ENCODE results near the gene BAZ2B. TPM values are rescaled to one million over a fixed set of nuclear protein-coding genes. Genes with fewer than 3 reads are reported as not detected.

The BAZ2B gene
- total and polyA plus RNA-seq, 9 of the 15 experiments (the other 6 are each of a cell fraction or from before 2014, with no cell fraction given) = 7.5 to 38.6 (median 19.8) TPM

DNA sequence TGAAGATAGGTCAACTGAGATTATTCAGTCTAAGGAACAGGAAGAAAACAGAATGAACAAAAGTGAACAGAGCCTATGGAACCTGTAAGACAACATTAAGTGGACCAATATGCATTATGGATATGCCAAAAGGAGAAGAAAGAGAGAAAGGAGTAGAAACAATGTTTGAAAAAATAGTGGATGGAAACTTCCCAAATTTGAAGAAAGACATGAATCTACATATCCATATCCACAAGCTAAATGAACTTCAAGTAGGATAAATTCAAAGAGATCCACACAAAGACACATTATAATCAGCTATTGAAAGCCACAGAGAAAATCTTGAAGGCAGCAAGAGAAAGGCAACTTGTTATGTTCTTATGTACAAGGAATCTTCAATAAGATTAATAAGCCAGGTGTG lies 74.2 kb downstream of the BAZ2B start (continued):
- TF ChIP-seq, protein P1, sequence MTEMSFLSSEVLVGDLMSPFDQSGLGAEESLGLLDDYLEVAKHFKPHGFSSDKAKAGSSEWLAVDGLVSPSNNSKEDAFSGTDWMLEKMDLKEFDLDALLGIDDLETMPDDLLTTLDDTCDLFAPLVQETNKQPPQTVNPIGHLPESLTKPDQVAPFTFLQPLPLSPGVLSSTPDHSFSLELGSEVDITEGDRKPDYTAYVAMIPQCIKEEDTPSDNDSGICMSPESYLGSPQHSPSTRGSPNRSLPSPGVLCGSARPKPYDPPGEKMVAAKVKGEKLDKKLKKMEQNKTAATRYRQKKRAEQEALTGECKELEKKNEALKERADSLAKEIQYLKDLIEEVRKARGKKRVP (CRISPR knock-in tag; IDR thresholded peaks at IDR 0.05) = no peak
- TF ChIP-seq ELF2 (CRISPR knock-in tag; IDR thresholded peaks at IDR 0.05) (no peak), ATF1 (CRISPR knock-in tag; IDR thresholded peaks at IDR 0.05) (no peak), ATF1 (tag; IDR thresholded peaks at IDR 0.05) (no peak), PCBP2 (IDR thresholded peaks at IDR 0.05; ENCODE audit: low read depth, low read length, poor library complexity, severe bottlenecking) (no peak), SIN3B (IDR thresholded peaks at IDR 0.05; ENCODE audit: low read depth) (no peak), ZNF589 (CRISPR knock-in tag; IDR thresholded peaks at IDR 0.05; ENCODE audit: low read depth) (no peak), ZNF12 (CRISPR knock-in tag; IDR thresholded peaks at IDR 0.05) (no peak)

DNA sequence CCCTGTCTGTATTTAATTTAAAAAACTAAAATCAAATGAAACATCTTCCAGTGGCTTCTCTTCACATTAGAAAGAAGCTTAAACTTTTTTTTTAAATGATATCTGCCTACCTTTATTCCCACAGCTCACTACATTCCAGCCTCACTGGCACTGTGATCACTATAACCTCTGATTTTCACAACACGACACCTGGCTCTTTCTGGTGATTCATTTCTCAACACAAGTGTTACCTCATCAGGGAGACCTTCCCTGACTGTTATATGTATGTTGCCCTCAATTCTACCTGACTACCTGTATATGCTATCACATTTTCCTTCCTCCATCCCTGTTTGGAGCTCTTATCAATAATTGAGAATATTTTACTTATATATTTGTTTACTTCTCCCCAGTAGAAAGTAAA lies 76.6 kb downstream of the BAZ2B start:
- no peak overlapping the region for H3K9ac ChIP-seq (ENCODE audit: insufficient read depth in 1 of 2, low read depth in 2 of 2, low read length in 2 of 2)
- intact Hi-C loops (cut with micrococcal nuclease) (no loop called here), in situ Hi-C loops (cut with MboI) (no loop called here)
- H4K20me1 ChIP-seq (replicated peaks; ENCODE audit: control insufficient read depth, insufficient read depth, low read length) = no peaks in the 10 kb centered on the region
- H3K36me3 ChIP-seq (ENCODE audit: control insufficient read depth, insufficient read depth, low read length) = no peaks in the 10 kb centered on the region
- TF ChIP-seq TAF7 (tag; IDR thresholded peaks at IDR 0.05) (no peak), ZFPM2 (CRISPR knock-in tag; IDR thresholded peaks at IDR 0.05) (no peak), SAFB2 (IDR thresholded peaks at IDR 0.05; ENCODE audit: borderline replicate concordance, low read depth, low read length, severe bottlenecking) (no peak), XRCC4 (IDR thresholded peaks at IDR 0.05; ENCODE audit: extremely low read depth, insufficient read depth, insufficient read length) (no peak), U2AF2 (optimal IDR thresholded peaks at IDR 0.05; ENCODE audit: low read depth, low read length) (no peak), ZNF561 (CRISPR knock-in tag; conservative IDR thresholded peaks at IDR 0.05) (no peak), ETV1 (tag; conservative IDR thresholded peaks at IDR 0.05; ENCODE audit: low read depth) (no peak), ZNF143 (CRISPR knock-in tag; IDR thresholded peaks at IDR 0.05) (no peak), ETV6 (IDR thresholded peaks at IDR 0.05; ENCODE audit: borderline replicate concordance in 1 of 2, low read depth in 2 of 2, low read length in 1 of 2) (no peak), ETV6 (CRISPR knock-in tag; IDR thresholded peaks at IDR 0.05; ENCODE audit: borderline replicate concordance) (no peak), PYGO2 (tag; IDR thresholded peaks at IDR 0.05) (no peak), LCOR (CRISPR knock-in tag; IDR thresholded peaks at IDR 0.05) (no peak), BMI1 (IDR thresholded peaks at IDR 0.05; ENCODE audit: low read length) (no peak), PPARD (CRISPR knock-in tag; IDR thresholded peaks at IDR 0.05) (no peak), RBM22 (IDR thresholded peaks at IDR 0.05; ENCODE audit: low read depth, low read length, poor library complexity, severe bottlenecking) (no peak)
- TF ChIP-seq, protein P2, sequence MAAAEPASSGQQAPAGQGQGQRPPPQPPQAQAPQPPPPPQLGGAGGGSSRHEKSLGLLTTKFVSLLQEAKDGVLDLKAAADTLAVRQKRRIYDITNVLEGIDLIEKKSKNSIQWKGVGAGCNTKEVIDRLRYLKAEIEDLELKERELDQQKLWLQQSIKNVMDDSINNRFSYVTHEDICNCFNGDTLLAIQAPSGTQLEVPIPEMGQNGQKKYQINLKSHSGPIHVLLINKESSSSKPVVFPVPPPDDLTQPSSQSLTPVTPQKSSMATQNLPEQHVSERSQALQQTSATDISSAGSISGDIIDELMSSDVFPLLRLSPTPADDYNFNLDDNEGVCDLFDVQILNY (CRISPR knock-in tag; IDR thresholded peaks at IDR 0.05) = no peak
- no peak overlapping the region for H3K4me3 ChIP-seq
- no peaks in the 10 kb centered on the region for H3K79me2 ChIP-seq (ENCODE audit: control insufficient read depth, insufficient read depth, low read length)
- H3K27me3 ChIP-seq (ENCODE audit: control insufficient read depth in 2 of 2, insufficient read depth in 2 of 2, low read length in 2 of 2) = no peaks in the 10 kb centered on the region
- H3K9me1 ChIP-seq (ENCODE audit: control insufficient read depth, insufficient read depth, low read length) = no peaks in the 10 kb centered on the region
- BruUV-seq (replicated peaks) = no TSS peak
- H3K4me1 ChIP-seq (replicated peaks in 1 of 2; ENCODE audit: control insufficient read depth in 2 of 2, insufficient read depth in 2 of 2, low read length in 2 of 2) = no peaks in the 10 kb centered on the region
- H3K9me3 ChIP-seq (replicated peaks; ENCODE audit: control insufficient read depth, insufficient read depth, low read depth, low read length) = peaks cover 2% of the 10 kb centered on the region; the same call in 1 of the 2 replicates
- no peak overlapping the region for H2AFZ ChIP-seq (ENCODE audit: low read depth, low read length)
- ChIA-PET CTCF (ENCODE audit: low intra/inter-chr PET ratio) (no interaction called here), POLR2A (no interaction called here)
- no peak overlapping the region for H3K4me2 ChIP-seq (ENCODE audit: insufficient read depth, low read length)
- H3K27ac ChIP-seq (ENCODE audit: extremely low read depth, low read depth, low read length) = no peak overlapping the region
- DNase-seq (ENCODE audit: extremely low read depth in 1 of 4, low spot score in 3 of 4) (no peak), ATAC-seq (no peak), FAIRE-seq (no peak)
- 70% methylated on average over 1 of the region's 1 CpG for WGBS (ENCODE audit: insufficient coverage, low coverage, missing lambda C conversion rate)

Data from K562 (cell line).